ENCODE data around the gene TRAPPC2.
"Not testable (repeated sequence)": the region's sequence is repeated elsewhere in the genome, so short reads cannot be mapped to it uniquely, and the experiment has no call there.

Gene TRAPPC2

GRCh38 chrX:13697455-13697854 is 37.0 kb downstream of the TRAPPC2 start:
- DNase-seq = no peak

- DNase-seq = no peak
Measured at GRCh38 chrX:13695601-13696115, 38.8 kb downstream of the TRAPPC2 start.

- no peak for DNase-seq
Measured at GRCh38 chrX:13694983-13695382, 39.4 kb downstream of the TRAPPC2 start.

GRCh38 chrX:13694359-13694758 is 40.1 kb downstream of the TRAPPC2 start:
- DNase-seq = no peak

GRCh38 chrX:13693341-13693961 is 41.0 kb downstream of the TRAPPC2 start:
- no peak for DNase-seq

GRCh38 chrX:13692771-13693231 is 41.6 kb downstream of the TRAPPC2 start:
- no peak for DNase-seq

GRCh38 chrX:13691841-13692371 is 42.5 kb downstream of the TRAPPC2 start:
- no peak for DNase-seq

GRCh38 chrX:13690836-13691235 is 43.6 kb downstream of the TRAPPC2 start:
- no peak for DNase-seq

GRCh38 chrX:13689741-13690211 is 44.6 kb downstream of the TRAPPC2 start:
- no peak for DNase-seq

- DNase-seq = peak; percentile 87
Measured at GRCh38 chrX:13688958-13689740, 45.3 kb downstream of the TRAPPC2 start, which contains the start of gene RAB9A. RAB9A (plus strand) TSS chrX:13689128; CDS start chrX:13708747, 19,619 bp downstream.

- DNase-seq = no peak
Measured at GRCh38 chrX:13688384-13688957, 45.9 kb downstream of the TRAPPC2 start.

GRCh38 chrX:13687203-13687602 is 47.2 kb downstream of the TRAPPC2 start:
- DNase-seq = no peak

- no peak for DNase-seq
Measured at GRCh38 chrX:13685126-13685763, 49.2 kb downstream of the TRAPPC2 start.

- no peak for DNase-seq
Measured at GRCh38 chrX:13684361-13684760, 50.1 kb downstream of the TRAPPC2 start.

- DNase-seq = no peak
Measured at GRCh38 chrX:13681595-13681994, 52.8 kb downstream of the TRAPPC2 start.

GRCh38 chrX:13679700-13680099 is 54.7 kb downstream of the TRAPPC2 start:
- not testable (repeated sequence) for DNase-seq

GRCh38 chrX:13676885-13677284 is 57.5 kb downstream of the TRAPPC2 start:
- DNase-seq = no peak

GRCh38 chrX:13673016-13673415 is 61.4 kb downstream of the TRAPPC2 start:
- no peak for DNase-seq

GRCh38 chrX:13670197-13670596 is 64.2 kb downstream of the TRAPPC2 start:
- no peak for DNase-seq

- not testable (repeated sequence) for DNase-seq
Measured at GRCh38 chrX:13669755-13670154, 64.7 kb downstream of the TRAPPC2 start.

GRCh38 chrX:13669246-13669737 is 65.1 kb downstream of the TRAPPC2 start:
- DNase-seq = no peak

- DNase-seq = no peak
Measured at GRCh38 chrX:13667919-13668318, 66.5 kb downstream of the TRAPPC2 start.

- no peak for DNase-seq
Measured at GRCh38 chrX:13666836-13667235, 67.6 kb downstream of the TRAPPC2 start.
